Subcutaneous adipose tissue (tissue), 4 donors: ENCODE measurements around the gene PIGZ. TPM values are rescaled to one million over a fixed set of nuclear protein-coding genes. Genes with fewer than 3 reads are reported as not detected.

Experiments
- CTCF ChIP-seq: fragments of 450-650 bp; IDR thresholded peaks from one replicate; pipeline ENCODE4 v1.5.1; 2016; ENCODE audit warnings: low read depth, mild to moderate bottlenecking, control low read depth, antibody characterized with exemption, moderate library complexity
- total RNA-seq, 4 donors: library from RNA; depleted of rRNA; stranded (reverse); fragments of >200 nt; gene quantifications; one replicate each; pipeline ENCODE4 v1.1.0, GENCODE V29; 2016

The PIGZ gene
- total RNA-seq, 4 donors from 2014 or later = 8.8 to 18.5 (median 17.0) TPM

DNA sequence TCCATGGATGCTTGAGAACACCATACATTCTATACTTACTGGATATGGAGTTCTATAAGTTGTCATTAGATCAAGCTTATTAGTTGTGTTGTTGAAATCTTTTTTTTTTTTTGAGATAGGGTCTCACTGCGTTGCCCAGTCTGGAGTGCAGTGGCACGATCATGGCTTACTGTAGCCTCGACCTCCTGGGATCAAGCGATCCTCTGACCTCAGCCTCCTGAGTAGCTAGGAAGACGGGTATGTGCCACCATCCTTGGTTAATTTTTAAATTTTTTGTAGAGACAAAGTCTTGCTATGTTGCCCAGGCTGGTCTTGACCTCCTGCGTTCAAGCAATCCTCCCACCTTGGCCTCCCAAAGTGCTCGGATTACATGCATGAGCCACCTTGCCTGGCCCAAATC lies 13.8 kb downstream of the PIGZ start:
- TF ChIP-seq CTCF = no peak

GRCh38 chr3:196951371-196951770 lies 17.3 kb downstream of the PIGZ start:
- no peak for TF ChIP-seq CTCF

DNA sequence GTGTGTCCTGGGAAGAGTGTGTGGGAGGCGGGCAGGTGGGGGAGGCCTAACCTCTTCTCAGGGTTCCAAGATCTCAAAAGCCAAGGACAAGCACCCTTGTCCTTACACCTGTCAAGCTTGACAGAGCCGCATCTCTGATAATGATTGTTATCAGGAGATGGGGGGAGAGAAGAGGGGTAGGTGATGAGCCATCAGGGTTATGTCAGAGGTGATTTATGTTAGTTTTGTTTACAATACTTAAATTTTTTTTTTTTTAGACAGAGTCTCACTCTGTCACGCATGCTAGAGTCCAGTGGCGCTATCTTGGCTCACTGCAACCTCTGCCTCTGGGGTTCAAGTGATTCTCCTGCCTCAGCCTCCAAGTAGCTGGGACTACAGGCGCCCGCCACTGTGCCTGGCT lies 18.9 kb downstream of the PIGZ start:
- no peak for TF ChIP-seq CTCF

DNA sequence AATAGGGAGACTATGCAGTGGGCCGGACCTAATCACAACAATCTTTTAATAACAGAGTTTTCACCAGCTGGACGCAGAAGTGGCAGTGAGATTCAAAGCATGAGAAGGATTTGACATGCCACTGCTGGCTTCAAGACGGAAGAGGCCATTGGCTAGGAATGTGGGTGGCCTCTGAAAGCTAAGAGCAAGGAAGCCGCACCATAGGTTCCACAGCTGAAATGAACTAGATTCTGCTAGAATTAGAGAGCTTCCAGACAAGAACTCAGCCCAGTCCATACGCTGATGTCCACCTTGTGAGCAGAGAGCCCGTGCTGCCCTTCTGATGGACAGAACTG lies 19.4 kb downstream of the PIGZ start:
- no peak for TF ChIP-seq CTCF

GRCh38 chr3:196948442-196949284 lies 20.0 kb downstream of the PIGZ start:
- no peak for TF ChIP-seq CTCF

GRCh38 chr3:196947860-196948441 lies 20.7 kb downstream of the PIGZ start:
- TF ChIP-seq CTCF = no peak

GRCh38 chr3:196947136-196947859 lies 21.3 kb downstream of the PIGZ start:
- TF ChIP-seq CTCF = no peak
